ENCODE measurements around the gene BOLA2.
"Not testable (repeated sequence)": the region's sequence is repeated elsewhere in the genome, so short reads cannot be mapped to it uniquely, and the experiment has no call there.

Gene BOLA2

GRCh38 chr16:29454269-29454668 is at the start of gene BOLA2, which contains the start of gene SLX1B:
TSS of gene BOLA2 (minus strand) at chr16:29454351. CDS start at chr16:29454253, 98 bp downstream.
TSS of gene SLX1B (plus strand) at chr16:29454533.
- not testable (repeated sequence) for DNase-seq (ENCODE audit: low read depth in 2 of 2)

- not testable (repeated sequence) for DNase-seq (ENCODE audit: low read depth in 2 of 2)
Observed at GRCh38 chr16:29482276-29482675, 28.1 kb upstream of the BOLA2 start.

GRCh38 chr16:29472065-29472464 is 17.9 kb upstream of the BOLA2 start:
- DNase-seq (ENCODE audit: low read depth in 2 of 2), result not testable (repeated sequence)

GRCh38 chr16:29469660-29470059 is 15.5 kb upstream of the BOLA2 start:
- DNase-seq (ENCODE audit: low read depth in 2 of 2), result peak in 1 of 2 donors; percentile 0

- not testable (repeated sequence) for DNase-seq (ENCODE audit: low read depth in 2 of 2)
Observed at GRCh38 chr16:29467654-29468366, 13.7 kb upstream of the BOLA2 start.

- not testable (repeated sequence) for DNase-seq (ENCODE audit: low read depth in 2 of 2)
Observed at GRCh38 chr16:29466904-29467303, 12.8 kb upstream of the BOLA2 start.

GRCh38 chr16:29465985-29466824 is 12.1 kb upstream of the BOLA2 start:
- not testable (repeated sequence) for DNase-seq (ENCODE audit: low read depth in 2 of 2)

GRCh38 chr16:29460647-29461030 is 6.5 kb upstream of the BOLA2 start:
- not testable (repeated sequence) for DNase-seq (ENCODE audit: low read depth in 2 of 2)

- DNase-seq (ENCODE audit: low read depth in 2 of 2), result not testable (repeated sequence)
Observed at GRCh38 chr16:29459706-29460646, 5.8 kb upstream of the BOLA2 start, which contains the start of gene SULT1A4. TSS of gene SULT1A4 (plus strand) at chr16:29459913. CDS start at chr16:29461386, 1,473 bp downstream.

- DNase-seq (ENCODE audit: low read depth in 2 of 2), result not testable (repeated sequence)
Observed at GRCh38 chr16:29457660-29458059, 3.5 kb upstream of the BOLA2 start.

- not testable (repeated sequence) for DNase-seq (ENCODE audit: low read depth in 2 of 2)
Observed at GRCh38 chr16:29454828-29455227, 677 bp upstream of the BOLA2 start.

- not testable (repeated sequence) for DNase-seq (ENCODE audit: low read depth in 2 of 2)
Observed at GRCh38 chr16:29453754-29454153, 397 bp downstream of the BOLA2 start.

GRCh38 chr16:29425390-29425789 is 28.8 kb downstream of the BOLA2 start:
- not testable (repeated sequence) for DNase-seq (ENCODE audit: low read depth in 2 of 2)

- not testable (repeated sequence) for DNase-seq (ENCODE audit: low read depth in 2 of 2)
Observed at GRCh38 chr16:29423587-29423986, 30.6 kb downstream of the BOLA2 start.

- not testable (repeated sequence) for DNase-seq (ENCODE audit: low read depth in 2 of 2)
Observed at GRCh38 chr16:29405249-29405648, 48.9 kb downstream of the BOLA2 start.

Measured in stimulated activated CD4-positive, alpha-beta T cell treated with anti-CD3 and anti-CD28 coated beads, Interleukin-15, amount 100 ng/mL, for 48 hours (primary cell).